ENCODE data around the gene PLAU. TPM values are rescaled to one million over a fixed set of nuclear protein-coding genes. Genes with fewer than 3 reads are reported as not detected.

Gene PLAU
- total RNA-seq, 1 experiment from 2014 or later = 15.0 TPM

DNA sequence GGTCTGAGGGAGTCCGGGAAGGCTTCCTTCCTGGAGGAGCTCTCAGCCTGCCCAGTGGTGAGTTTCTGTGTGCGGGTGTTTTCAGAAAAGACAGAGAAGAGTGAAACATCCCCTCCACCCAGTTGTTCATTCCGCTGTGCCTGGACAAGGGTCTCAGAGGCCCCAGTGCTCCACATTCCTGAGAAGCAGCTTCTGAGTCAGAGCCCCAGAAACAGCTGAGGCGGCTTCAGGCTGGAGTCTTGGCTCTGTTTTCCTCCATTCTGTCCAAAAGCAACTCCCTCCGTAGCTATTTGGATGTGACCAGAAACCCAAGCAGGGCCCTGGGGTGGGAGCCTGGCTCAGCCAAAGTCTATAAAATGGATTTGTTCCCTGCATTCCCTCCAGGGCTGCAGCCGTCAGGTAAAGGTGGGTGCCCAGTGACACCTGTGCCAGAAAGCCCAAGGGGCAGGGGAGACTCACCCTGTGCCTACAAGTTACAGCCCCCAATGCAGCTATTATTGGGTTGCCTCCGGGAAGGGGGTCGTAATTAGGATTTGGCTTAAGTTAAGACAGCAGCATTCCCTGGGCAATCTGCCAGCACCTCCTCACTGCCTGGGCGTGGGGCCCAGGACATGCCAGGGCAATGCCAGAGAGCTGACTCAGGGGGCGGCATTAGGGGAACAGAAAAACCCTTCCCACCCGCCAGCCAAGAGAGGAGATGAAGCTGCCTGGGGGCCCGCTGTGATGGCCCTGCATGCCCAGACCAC lies 23.5 kb upstream of the PLAU start:
- Mint-ChIP-seq H3K36me3 (no peaks in the 10 kb centered on the region), H3K9me3 (no peaks in the 10 kb centered on the region), H3K27me3 (ENCODE audit: low read depth) (no peaks in the 10 kb centered on the region), H3K4me1 (peaks cover 19% of the 10 kb centered on the region), H3K4me3 (no peak overlapping the region), H3K27ac (peak overlapping the region; percentile 9; the same call in 1 of the 2 replicates)
- ChIA-PET CTCF (interaction anchor here (0.8 to 9.1 kb wide), 17 partner anchors 9 to 216 kb away, joined by 3 to 155 read pairs (median 10); partner anchors contain the start of gene PLAU), POLR2A (interaction anchor here (0.6 to 1.6 kb wide), 2 partner anchors 54 to 1322 kb away, joined by 5 to 7 read pairs; no protein-coding TSS in a partner anchor)
- TF ChIP-seq, protein P1, sequence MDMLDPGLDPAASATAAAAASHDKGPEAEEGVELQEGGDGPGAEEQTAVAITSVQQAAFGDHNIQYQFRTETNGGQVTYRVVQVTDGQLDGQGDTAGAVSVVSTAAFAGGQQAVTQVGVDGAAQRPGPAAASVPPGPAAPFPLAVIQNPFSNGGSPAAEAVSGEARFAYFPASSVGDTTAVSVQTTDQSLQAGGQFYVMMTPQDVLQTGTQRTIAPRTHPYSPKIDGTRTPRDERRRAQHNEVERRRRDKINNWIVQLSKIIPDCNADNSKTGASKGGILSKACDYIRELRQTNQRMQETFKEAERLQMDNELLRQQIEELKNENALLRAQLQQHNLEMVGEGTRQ (CRISPR knock-in tag; IDR thresholded peaks at IDR 0.05) = no peak
- no peak for TF ChIP-seq ELF4 (CRISPR knock-in tag; IDR thresholded peaks at IDR 0.05; ENCODE audit: low read depth)
- TF ChIP-seq ESRRA (CRISPR knock-in tag; IDR thresholded peaks at IDR 0.05; ENCODE audit: borderline replicate concordance) = no peak
- TF ChIP-seq, protein P2, sequence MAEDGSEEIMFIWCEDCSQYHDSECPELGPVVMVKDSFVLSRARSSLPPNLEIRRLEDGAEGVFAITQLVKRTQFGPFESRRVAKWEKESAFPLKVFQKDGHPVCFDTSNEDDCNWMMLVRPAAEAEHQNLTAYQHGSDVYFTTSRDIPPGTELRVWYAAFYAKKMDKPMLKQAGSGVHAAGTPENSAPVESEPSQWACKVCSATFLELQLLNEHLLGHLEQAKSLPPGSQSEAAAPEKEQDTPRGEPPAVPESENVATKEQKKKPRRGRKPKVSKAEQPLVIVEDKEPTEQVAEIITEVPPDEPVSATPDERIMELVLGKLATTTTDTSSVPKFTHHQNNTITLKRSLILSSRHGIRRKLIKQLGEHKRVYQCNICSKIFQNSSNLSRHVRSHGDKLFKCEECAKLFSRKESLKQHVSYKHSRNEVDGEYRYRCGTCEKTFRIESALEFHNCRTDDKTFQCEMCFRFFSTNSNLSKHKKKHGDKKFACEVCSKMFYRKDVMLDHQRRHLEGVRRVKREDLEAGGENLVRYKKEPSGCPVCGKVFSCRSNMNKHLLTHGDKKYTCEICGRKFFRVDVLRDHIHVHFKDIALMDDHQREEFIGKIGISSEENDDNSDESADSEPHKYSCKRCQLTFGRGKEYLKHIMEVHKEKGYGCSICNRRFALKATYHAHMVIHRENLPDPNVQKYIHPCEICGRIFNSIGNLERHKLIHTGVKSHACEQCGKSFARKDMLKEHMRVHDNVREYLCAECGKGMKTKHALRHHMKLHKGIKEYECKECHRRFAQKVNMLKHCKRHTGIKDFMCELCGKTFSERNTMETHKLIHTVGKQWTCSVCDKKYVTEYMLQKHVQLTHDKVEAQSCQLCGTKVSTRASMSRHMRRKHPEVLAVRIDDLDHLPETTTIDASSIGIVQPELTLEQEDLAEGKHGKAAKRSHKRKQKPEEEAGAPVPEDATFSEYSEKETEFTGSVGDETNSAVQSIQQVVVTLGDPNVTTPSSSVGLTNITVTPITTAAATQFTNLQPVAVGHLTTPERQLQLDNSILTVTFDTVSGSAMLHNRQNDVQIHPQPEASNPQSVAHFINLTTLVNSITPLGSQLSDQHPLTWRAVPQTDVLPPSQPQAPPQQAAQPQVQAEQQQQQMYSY (CRISPR knock-in tag; IDR thresholded peaks at IDR 0.05) = no peak
- TF ChIP-seq JUN (CRISPR knock-in tag; IDR thresholded peaks at IDR 0.05) = no peak
- TF ChIP-seq TEAD1 (CRISPR knock-in tag; IDR thresholded peaks at IDR 0.05) = no peak
- no peak for TF ChIP-seq MYBL2 (CRISPR knock-in tag; IDR thresholded peaks at IDR 0.05)
- TF ChIP-seq ATF1 (CRISPR knock-in tag; IDR thresholded peaks at IDR 0.05) = no peak
- TF ChIP-seq, protein P3, sequence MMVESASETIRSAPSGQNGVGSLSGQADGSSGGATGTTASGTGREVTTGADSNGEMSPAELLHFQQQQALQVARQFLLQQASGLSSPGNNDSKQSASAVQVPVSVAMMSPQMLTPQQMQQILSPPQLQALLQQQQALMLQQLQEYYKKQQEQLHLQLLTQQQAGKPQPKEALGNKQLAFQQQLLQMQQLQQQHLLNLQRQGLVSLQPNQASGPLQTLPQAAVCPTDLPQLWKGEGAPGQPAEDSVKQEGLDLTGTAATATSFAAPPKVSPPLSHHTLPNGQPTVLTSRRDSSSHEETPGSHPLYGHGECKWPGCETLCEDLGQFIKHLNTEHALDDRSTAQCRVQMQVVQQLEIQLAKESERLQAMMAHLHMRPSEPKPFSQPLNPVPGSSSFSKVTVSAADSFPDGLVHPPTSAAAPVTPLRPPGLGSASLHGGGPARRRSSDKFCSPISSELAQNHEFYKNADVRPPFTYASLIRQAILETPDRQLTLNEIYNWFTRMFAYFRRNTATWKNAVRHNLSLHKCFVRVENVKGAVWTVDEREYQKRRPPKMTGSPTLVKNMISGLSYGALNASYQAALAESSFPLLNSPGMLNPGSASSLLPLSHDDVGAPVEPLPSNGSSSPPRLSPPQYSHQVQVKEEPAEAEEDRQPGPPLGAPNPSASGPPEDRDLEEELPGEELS (CRISPR knock-in tag; IDR thresholded peaks at IDR 0.05) = no peak
- TF ChIP-seq, protein P4, sequence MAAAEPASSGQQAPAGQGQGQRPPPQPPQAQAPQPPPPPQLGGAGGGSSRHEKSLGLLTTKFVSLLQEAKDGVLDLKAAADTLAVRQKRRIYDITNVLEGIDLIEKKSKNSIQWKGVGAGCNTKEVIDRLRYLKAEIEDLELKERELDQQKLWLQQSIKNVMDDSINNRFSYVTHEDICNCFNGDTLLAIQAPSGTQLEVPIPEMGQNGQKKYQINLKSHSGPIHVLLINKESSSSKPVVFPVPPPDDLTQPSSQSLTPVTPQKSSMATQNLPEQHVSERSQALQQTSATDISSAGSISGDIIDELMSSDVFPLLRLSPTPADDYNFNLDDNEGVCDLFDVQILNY (CRISPR knock-in tag; IDR thresholded peaks at IDR 0.05) = no peak
- TF ChIP-seq, protein P5, sequence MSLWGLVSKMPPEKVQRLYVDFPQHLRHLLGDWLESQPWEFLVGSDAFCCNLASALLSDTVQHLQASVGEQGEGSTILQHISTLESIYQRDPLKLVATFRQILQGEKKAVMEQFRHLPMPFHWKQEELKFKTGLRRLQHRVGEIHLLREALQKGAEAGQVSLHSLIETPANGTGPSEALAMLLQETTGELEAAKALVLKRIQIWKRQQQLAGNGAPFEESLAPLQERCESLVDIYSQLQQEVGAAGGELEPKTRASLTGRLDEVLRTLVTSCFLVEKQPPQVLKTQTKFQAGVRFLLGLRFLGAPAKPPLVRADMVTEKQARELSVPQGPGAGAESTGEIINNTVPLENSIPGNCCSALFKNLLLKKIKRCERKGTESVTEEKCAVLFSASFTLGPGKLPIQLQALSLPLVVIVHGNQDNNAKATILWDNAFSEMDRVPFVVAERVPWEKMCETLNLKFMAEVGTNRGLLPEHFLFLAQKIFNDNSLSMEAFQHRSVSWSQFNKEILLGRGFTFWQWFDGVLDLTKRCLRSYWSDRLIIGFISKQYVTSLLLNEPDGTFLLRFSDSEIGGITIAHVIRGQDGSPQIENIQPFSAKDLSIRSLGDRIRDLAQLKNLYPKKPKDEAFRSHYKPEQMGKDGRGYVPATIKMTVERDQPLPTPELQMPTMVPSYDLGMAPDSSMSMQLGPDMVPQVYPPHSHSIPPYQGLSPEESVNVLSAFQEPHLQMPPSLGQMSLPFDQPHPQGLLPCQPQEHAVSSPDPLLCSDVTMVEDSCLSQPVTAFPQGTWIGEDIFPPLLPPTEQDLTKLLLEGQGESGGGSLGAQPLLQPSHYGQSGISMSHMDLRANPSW (CRISPR knock-in tag; conservative IDR thresholded peaks at IDR 0.05; ENCODE audit: low read depth) = no peak
- TF ChIP-seq, protein P6, sequence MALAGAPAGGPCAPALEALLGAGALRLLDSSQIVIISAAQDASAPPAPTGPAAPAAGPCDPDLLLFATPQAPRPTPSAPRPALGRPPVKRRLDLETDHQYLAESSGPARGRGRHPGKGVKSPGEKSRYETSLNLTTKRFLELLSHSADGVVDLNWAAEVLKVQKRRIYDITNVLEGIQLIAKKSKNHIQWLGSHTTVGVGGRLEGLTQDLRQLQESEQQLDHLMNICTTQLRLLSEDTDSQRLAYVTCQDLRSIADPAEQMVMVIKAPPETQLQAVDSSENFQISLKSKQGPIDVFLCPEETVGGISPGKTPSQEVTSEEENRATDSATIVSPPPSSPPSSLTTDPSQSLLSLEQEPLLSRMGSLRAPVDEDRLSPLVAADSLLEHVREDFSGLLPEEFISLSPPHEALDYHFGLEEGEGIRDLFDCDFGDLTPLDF (CRISPR knock-in tag; IDR thresholded peaks at IDR 0.05) = no peak
- TF ChIP-seq NR3C1 (CRISPR knock-in tag; conservative IDR thresholded peaks at IDR 0.05; ENCODE audit: low read depth) = no peak
- ATAC-seq = no peak; the same call in 1 of the 2 replicates
- no peak for DNase-seq (ENCODE audit: low spot score)

Data from WTC11 (cell line).